ENCODE results near the gene RBM19.

Gene RBM19, protein sequence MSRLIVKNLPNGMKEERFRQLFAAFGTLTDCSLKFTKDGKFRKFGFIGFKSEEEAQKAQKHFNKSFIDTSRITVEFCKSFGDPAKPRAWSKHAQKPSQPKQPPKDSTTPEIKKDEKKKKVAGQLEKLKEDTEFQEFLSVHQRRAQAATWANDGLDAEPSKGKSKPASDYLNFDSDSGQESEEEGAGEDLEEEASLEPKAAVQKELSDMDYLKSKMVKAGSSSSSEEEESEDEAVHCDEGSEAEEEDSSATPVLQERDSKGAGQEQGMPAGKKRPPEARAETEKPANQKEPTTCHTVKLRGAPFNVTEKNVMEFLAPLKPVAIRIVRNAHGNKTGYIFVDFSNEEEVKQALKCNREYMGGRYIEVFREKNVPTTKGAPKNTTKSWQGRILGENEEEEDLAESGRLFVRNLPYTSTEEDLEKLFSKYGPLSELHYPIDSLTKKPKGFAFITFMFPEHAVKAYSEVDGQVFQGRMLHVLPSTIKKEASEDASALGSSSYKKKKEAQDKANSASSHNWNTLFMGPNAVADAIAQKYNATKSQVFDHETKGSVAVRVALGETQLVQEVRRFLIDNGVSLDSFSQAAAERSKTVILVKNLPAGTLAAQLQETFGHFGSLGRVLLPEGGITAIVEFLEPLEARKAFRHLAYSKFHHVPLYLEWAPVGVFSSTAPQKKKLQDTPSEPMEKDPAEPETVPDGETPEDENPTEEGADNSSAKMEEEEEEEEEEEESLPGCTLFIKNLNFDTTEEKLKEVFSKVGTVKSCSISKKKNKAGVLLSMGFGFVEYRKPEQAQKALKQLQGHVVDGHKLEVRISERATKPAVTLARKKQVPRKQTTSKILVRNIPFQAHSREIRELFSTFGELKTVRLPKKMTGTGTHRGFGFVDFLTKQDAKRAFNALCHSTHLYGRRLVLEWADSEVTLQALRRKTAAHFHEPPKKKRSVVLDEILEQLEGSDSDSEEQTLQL

DNA sequence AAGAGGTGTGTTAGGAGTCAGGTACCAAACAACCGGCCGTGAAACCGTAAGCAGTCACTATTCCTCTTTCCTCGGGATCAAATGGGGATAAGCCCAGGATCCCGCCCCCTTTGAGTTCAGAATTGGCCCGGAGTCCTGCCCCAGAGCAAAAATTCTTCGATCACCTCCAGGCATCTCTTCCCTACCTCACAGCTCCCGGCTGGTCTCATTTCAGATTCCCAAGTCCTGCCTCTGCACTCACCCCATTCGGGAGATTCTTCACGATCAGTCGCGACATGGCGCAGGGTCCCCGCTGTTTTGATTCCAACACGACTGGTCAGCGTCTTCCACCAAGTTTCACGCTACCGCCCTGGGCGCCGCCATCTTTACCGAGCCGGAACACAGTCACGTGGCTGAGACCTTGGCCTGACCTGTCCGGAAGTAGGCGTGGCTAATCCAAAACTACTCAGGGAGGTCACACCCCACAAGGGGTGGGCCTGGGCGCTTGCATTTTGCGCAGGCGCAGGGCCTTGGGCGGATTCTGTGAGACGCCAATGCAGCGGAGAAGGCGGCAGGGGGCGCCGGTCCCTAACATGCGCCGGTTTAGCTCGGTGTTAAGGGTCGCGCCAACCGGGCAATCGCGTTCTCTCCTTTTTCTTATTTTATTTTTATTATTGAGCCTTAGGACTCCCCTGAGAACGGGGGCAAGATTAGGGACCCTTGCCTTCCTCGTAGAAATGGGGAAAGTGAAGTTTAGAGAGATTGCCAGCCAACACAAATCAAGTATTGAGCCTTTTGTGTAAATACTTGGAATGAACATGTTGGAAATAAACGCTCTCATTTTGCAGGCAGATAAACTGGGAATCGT, at the start of gene RBM19:
Gene RBM19, minus strand, starts transcription at position 375 of the 847 bp plus-strand sequence. Its CDS starts 98 bp downstream, at position 277.
- Histone ChIP-seq H3K27ac (ENCODE audit: low read depth, low read length) (peak within 1 kb of the TSS; percentile 56), H3K27me3 (ENCODE audit: control insufficient read depth in 1 of 2, insufficient read depth in 2 of 2, low read length in 2 of 2) (no peaks in the 10 kb centered on the region), H3K4me3 (ENCODE audit: low read depth in 1 of 2, low read length in 2 of 2) (peak within 1 kb of the TSS; percentile 76 to 87), H3K9me3 (ENCODE audit: low read length) (no peaks in the 10 kb centered on the region), H3K36me3 (ENCODE audit: insufficient read depth, low read length) (peaks cover 11% of the 10 kb centered on the region), H3K9ac (ENCODE audit: low read length) (peak within 1 kb of the TSS; percentile 40), H3K4me1 (ENCODE audit: insufficient read depth, low read length) (peaks cover 13% of the 10 kb centered on the region)

DNA sequence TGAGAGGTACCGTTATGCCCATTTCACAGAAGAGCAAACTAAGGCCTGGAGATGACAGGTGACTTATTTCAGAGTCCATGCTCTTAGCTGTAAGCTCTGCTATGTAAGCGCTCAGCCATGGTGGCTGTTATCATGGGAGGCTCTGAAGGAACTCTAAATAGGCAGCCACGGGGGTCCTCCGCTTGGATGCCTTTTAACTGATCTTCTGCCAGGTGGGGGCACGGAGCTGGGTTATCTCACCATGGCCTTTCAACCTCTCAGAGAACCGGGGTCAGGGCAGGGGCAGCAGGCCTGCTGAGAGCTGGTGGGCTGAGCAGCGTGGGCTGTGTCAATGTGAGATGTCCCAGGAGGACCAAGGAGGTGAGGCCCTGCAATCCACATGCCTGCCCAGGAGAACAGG, 49.7 kb upstream of the RBM19 start:
- no peak overlapping the region for H3K9ac ChIP-seq (ENCODE audit: low read length)
- H3K4me3 ChIP-seq (ENCODE audit: low read depth in 1 of 2, low read length in 2 of 2): no peak overlapping the region
- no peaks in the 10 kb centered on the region for H3K9me3 ChIP-seq (ENCODE audit: low read length)

DNA sequence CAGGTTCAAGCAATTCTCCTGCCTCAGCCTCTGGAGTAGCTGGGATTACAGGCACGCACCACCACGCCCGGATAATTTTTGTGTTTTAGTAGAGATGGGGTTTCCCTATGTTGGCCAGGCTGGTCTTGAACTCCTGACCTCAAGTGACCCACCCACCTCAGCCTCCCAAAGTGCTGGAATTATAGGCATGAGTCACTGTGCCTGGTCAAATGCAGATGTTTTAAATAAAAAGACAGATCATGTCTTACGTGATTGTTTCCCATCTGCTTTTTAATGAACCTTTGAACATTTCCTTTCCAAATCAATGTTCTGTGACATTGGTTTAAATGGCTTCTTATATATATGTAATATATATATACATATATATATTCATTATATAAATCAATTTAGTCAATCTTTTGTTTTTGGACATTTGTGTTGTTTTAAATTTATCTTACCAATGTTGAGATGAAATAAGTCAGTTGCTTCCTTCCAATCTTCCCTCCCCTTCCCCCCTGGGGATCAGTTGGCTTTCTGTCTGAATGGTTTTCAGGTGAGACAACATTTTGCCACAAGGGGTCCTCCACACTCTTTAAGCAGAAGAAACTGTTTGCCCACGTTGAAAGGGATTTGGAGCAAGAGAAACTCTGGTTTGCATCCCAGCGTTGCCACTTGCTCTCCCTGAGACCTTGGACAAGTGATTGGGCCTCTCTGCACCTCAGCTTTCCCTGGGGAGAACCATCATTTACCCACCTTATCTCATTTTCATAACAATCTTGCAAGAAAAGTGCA, 47.6 kb upstream of the RBM19 start:
- Histone ChIP-seq H3K27ac (ENCODE audit: low read depth, low read length) (no peak overlapping the region), H3K36me3 (ENCODE audit: insufficient read depth, low read length) (no peaks in the 10 kb centered on the region), H3K27me3 (ENCODE audit: control insufficient read depth in 1 of 2, insufficient read depth in 2 of 2, low read length in 2 of 2) (peaks cover 0 to 12% of the 10 kb centered on the region in 2 donors), H3K9ac (ENCODE audit: low read length) (no peak overlapping the region), H3K9me3 (ENCODE audit: low read length) (no peaks in the 10 kb centered on the region), H3K4me3 (ENCODE audit: low read depth in 1 of 2, low read length in 2 of 2) (no peak overlapping the region), H3K4me1 (ENCODE audit: insufficient read depth, low read length) (no peaks in the 10 kb centered on the region)

More for the DNA sequence above, 49.7 kb upstream of the RBM19 start:
- Histone ChIP-seq H3K27me3 (ENCODE audit: control insufficient read depth in 1 of 2, insufficient read depth in 2 of 2, low read length in 2 of 2) (peaks cover 0 to 12% of the 10 kb centered on the region in 2 donors), H3K36me3 (ENCODE audit: insufficient read depth, low read length) (no peaks in the 10 kb centered on the region), H3K27ac (ENCODE audit: low read depth, low read length) (no peak overlapping the region), H3K4me1 (ENCODE audit: insufficient read depth, low read length) (no peaks in the 10 kb centered on the region)

DNA sequence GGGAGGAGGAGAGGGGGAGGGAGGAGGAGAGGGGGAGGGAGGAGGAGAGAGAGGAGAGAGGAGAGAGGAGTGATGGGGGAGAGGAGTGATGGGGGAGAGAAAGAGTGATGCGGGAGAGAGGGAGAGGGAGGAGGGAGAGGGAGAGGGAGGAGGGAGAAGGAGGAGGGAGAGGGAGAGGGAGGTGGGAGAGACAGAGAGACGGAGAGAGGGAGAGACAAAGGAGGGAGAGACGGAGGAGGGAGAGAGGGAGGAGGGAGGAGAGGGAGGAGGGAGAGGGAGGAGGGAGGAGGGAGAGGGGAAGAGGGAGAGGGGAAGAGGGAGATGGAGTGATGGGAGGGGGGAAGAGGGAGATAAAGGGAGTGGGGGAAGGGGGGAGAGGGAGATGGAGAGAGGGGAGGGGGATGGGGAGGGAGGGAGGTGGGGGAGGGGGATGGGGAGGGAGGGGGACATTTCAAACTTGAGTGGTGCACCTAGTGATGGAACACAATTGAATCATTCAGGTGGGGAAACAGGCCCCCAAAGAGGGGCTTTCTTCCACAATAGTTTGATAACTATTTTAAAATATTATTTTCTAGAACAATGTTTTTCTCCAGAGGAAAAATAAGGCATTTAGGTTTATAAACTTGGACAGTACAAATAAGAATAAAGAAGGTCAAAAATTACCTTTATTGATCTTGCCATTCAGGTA, 46.8 kb upstream of the RBM19 start:
- Histone ChIP-seq H3K27ac (ENCODE audit: low read depth, low read length) (no peak overlapping the region), H3K4me3 (ENCODE audit: low read depth in 1 of 2, low read length in 2 of 2) (no peak overlapping the region), H3K9ac (ENCODE audit: low read length) (no peak overlapping the region), H3K4me1 (ENCODE audit: insufficient read depth, low read length) (no peaks in the 10 kb centered on the region), H3K27me3 (ENCODE audit: control insufficient read depth in 1 of 2, insufficient read depth in 2 of 2, low read length in 2 of 2) (peaks cover 0 to 12% of the 10 kb centered on the region in 2 donors), H3K9me3 (ENCODE audit: low read length) (no peaks in the 10 kb centered on the region), H3K36me3 (ENCODE audit: insufficient read depth, low read length) (no peaks in the 10 kb centered on the region)

DNA sequence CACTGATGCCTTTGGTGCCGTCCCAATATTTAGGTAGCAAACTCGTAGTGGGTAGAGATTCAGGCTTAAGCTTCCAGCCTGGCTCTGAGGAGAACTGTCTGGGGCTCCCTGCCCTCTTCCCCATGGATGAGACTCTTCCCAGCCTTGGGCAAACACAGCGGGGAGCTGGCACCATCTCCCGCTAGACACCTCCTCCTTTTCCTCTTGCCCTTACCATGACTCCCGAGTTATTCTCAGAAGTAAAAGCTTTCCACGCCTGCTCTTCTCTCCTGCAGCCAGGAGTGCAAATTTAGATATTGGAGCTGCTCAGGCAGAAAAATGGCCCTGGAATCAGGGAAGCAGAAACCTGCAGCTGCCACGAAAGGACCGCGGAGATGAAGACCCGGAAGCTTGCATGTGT, 45.6 kb upstream of the RBM19 start:
- Histone ChIP-seq H3K27ac (ENCODE audit: low read depth, low read length) (no peak overlapping the region), H3K4me1 (ENCODE audit: insufficient read depth, low read length) (no peaks in the 10 kb centered on the region), H3K9ac (ENCODE audit: low read length) (no peak overlapping the region)

DNA sequence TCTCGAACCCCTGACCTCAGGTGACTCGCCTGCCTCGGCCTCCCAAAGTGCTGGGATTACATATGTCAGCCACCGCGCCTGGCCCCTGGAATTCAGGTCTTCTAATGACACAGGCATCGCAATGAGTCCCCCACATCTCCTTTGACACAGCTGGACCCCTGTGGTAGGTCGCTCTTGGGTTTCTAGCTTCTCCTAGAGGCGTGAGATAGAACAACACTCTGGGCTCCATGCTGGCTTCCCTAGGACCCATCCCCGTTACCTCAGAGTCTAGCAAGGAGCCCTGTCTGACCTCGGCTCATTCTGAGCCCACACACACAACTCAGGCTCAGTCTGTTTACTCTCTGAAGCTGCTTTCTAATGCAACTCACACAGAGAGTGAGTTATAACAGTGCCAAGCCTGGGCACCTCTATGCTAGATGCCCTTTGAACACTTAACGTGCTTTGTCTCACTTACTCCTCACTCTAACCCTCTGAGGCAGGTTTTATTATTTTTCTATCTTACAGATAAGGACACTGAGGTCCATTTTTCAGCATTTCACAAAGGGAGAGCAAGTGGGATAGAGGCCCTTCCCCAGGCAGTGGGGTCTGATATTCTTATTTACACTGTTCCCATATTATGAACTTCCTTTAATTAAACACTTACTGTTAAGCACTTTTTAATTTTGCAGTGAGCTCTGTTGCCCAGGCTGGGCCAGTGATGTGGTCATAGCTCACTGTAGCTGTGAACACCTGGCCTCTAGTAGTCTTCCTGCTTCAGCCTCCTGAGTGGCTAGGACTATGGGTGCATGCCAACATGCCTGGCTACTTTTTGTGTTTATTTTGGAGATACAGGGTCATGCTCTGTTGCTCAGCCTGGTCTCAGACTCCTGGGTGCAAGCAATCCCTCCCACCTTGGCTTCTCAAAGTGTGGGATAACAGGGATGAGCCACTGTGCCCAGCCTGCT, 40.6 kb upstream of the RBM19 start:
- no peak overlapping the region for H3K27ac ChIP-seq (ENCODE audit: low read depth, low read length)
- H3K9me3 ChIP-seq (ENCODE audit: low read length): no peaks in the 10 kb centered on the region
- no peak overlapping the region for H3K4me3 ChIP-seq (ENCODE audit: low read depth in 1 of 2, low read length in 2 of 2)
- H3K36me3 ChIP-seq (ENCODE audit: insufficient read depth, low read length): no peaks in the 10 kb centered on the region
- no peak overlapping the region for H3K9ac ChIP-seq (ENCODE audit: low read length)
- H3K4me1 ChIP-seq (ENCODE audit: insufficient read depth, low read length): no peaks in the 10 kb centered on the region
- peaks cover 4% of the 10 kb centered on the region in 2 donors for H3K27me3 ChIP-seq (ENCODE audit: control insufficient read depth in 1 of 2, insufficient read depth in 2 of 2, low read length in 2 of 2)

More for the DNA sequence above, 45.6 kb upstream of the RBM19 start:
- H3K36me3 ChIP-seq (ENCODE audit: insufficient read depth, low read length): no peaks in the 10 kb centered on the region
- H3K4me3 ChIP-seq (ENCODE audit: low read depth in 1 of 2, low read length in 2 of 2): no peak overlapping the region
- peaks cover 0 to 12% of the 10 kb centered on the region in 2 donors for H3K27me3 ChIP-seq (ENCODE audit: control insufficient read depth in 1 of 2, insufficient read depth in 2 of 2, low read length in 2 of 2)
- H3K9me3 ChIP-seq (ENCODE audit: low read length): no peaks in the 10 kb centered on the region

DNA sequence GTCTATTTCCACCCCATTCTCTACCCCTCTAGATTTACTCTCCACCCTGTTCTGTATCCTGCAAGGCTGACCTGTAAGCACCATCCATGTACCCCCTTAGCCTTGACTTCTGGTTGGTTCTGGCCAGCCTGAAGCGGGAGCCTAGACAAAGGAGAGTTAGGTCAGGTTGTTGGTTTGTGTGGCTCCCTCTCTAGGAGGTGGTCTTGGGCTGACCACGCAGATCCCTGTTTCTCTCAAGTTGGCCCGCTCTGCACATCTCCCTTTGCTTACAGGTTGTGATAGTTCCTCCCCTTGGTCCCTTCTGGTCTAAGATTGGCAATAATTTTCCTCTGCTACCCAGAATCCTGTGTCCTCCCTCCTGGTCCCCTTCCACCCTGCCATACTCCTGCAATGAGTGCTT, 38.3 kb upstream of the RBM19 start:
- H3K9me3 ChIP-seq (ENCODE audit: low read length): no peaks in the 10 kb centered on the region
- H3K4me3 ChIP-seq (ENCODE audit: low read depth in 1 of 2, low read length in 2 of 2): no peak overlapping the region
- no peaks in the 10 kb centered on the region for H3K36me3 ChIP-seq (ENCODE audit: insufficient read depth, low read length)
- peaks cover 4% of the 10 kb centered on the region in 2 donors for H3K27me3 ChIP-seq (ENCODE audit: control insufficient read depth in 1 of 2, insufficient read depth in 2 of 2, low read length in 2 of 2)
- H3K9ac ChIP-seq (ENCODE audit: low read length): no peak overlapping the region
- H3K27ac ChIP-seq (ENCODE audit: low read depth, low read length): no peak overlapping the region
- no peaks in the 10 kb centered on the region for H3K4me1 ChIP-seq (ENCODE audit: insufficient read depth, low read length)

DNA sequence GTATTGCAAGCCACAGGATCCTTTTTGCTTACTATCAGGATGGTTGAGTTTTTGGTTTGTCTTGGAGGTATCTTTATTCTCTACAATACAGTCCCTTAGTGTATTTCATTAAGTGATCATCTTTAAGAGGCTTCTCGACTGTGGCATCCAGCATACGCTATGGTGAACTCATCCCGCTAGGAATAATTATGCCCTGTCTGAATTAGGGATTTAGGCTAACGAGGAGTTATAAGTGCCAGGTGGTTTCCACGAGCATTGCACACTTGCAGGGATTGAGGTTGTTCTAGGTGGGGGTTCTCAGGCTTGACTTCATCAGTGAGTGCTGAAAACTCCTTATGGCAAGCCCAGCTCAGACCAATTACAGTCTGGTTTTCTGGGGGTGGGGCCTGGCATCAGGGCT, 37.2 kb upstream of the RBM19 start:
- Histone ChIP-seq H3K4me3 (ENCODE audit: low read depth in 1 of 2, low read length in 2 of 2) (no peak overlapping the region), H3K27ac (ENCODE audit: low read depth, low read length) (no peak overlapping the region), H3K9ac (ENCODE audit: low read length) (no peak overlapping the region), H3K36me3 (ENCODE audit: insufficient read depth, low read length) (no peaks in the 10 kb centered on the region), H3K4me1 (ENCODE audit: insufficient read depth, low read length) (no peaks in the 10 kb centered on the region), H3K27me3 (ENCODE audit: control insufficient read depth in 1 of 2, insufficient read depth in 2 of 2, low read length in 2 of 2) (peaks cover 4% of the 10 kb centered on the region in 2 donors), H3K9me3 (ENCODE audit: low read length) (no peaks in the 10 kb centered on the region)

DNA sequence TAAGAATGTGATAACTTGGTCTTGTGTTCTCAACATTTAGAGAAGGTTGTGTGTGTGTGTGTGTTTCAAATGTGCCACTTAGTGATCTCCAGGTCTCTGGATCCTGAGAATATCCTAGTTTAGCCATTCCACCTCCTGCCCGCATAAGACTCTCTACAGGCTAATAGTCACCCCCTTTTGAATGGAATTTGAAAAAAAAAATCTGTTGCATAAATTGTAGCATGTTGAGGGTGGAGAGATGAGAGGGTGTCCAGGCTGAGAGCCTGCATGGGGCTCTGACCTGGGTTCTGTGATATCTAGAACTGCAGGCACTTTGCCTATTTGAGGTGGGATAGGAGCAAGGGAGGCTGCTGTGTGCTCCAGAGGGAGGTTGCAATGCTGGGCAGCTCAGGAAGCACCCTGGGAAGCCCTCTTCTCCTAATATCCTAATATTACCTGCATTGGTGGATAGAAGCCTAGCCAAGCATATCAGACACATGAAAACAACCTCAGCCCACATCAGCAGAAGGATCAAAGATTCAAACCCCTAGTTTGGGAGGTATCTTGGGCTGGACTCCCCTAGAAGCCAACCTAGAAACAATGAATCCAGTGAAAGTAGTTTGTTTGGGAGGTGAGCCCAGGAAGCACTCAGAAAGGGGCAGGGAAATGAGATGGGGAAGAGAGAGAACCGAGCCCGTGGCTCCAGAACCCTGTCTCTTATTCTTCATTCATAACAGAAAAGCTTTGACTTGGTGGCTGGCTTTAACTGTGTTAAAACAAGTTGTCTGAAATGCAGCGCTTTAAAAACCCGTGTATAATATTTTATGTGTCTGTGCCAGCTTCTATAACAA, 35.6 kb upstream of the RBM19 start:
- Histone ChIP-seq H3K9ac (ENCODE audit: low read length) (no peak overlapping the region), H3K9me3 (ENCODE audit: low read length) (no peaks in the 10 kb centered on the region), H3K27me3 (ENCODE audit: control insufficient read depth in 1 of 2, insufficient read depth in 2 of 2, low read length in 2 of 2) (peaks cover 4% of the 10 kb centered on the region in 2 donors), H3K4me1 (ENCODE audit: insufficient read depth, low read length) (no peaks in the 10 kb centered on the region), H3K27ac (ENCODE audit: low read depth, low read length) (no peak overlapping the region), H3K4me3 (ENCODE audit: low read depth in 1 of 2, low read length in 2 of 2) (no peak overlapping the region), H3K36me3 (ENCODE audit: insufficient read depth, low read length) (no peaks in the 10 kb centered on the region)
